Neuron (in vitro differentiated cells): ENCODE measurements around the gene FZD7.
A peak's percentile ranks its signal among the peaks of the same experiment; 100 is the strongest.

Experiments used
- H2AFZ ChIP-seq: one replicate; pipeline ENCODE4 v1.6.1; 2013; ENCODE audit warnings: low read depth, mild to moderate bottlenecking, inconsistent platforms, low read length, moderate library complexity
- H3K27me3 ChIP-seq: one replicate; pipeline ENCODE4 v1.6.1; 2013; ENCODE audit warnings: low read length; ENCODE audit not compliant: insufficient read depth
- H3K36me3 ChIP-seq: one replicate; pipeline ENCODE4 v1.6.1; 2013; ENCODE audit warnings: low read length; ENCODE audit not compliant: insufficient read depth
- H3K4me1 ChIP-seq: one replicate; pipeline ENCODE4 v1.6.1; 2013; ENCODE audit warnings: low read length; ENCODE audit not compliant: insufficient read depth
- H3K4me3 ChIP-seq: 2 replicates; pipeline ENCODE4 v1.5.1; 2013; ENCODE audit warnings: mild to moderate bottlenecking, low read length, moderate library complexity
- H3K9me3 ChIP-seq: one replicate; pipeline ENCODE4 v1.6.1; 2013; ENCODE audit warnings: low read length

The FZD7 gene

DNA sequence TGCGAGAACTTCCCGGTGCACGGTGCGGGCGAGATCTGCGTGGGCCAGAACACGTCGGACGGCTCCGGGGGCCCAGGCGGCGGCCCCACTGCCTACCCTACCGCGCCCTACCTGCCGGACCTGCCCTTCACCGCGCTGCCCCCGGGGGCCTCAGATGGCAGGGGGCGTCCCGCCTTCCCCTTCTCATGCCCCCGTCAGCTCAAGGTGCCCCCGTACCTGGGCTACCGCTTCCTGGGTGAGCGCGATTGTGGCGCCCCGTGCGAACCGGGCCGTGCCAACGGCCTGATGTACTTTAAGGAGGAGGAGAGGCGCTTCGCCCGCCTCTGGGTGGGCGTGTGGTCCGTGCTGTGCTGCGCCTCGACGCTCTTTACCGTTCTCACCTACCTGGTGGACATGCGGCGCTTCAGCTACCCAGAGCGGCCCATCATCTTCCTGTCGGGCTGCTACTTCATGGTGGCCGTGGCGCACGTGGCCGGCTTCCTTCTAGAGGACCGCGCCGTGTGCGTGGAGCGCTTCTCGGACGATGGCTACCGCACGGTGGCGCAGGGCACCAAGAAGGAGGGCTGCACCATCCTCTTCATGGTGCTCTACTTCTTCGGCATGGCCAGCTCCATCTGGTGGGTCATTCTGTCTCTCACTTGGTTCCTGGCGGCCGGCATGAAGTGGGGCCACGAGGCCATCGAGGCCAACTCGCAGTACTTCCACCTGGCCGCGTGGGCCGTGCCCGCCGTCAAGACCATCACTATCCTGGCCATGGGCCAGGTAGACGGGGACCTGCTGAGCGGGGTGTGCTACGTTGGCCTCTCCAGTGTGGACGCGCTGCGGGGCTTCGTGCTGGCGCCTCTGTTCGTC, 1.7 kb downstream of the FZD7 start:
- peaks cover 2% of the 10 kb centered on the region for H3K9me3 ChIP-seq
- H3K4me1 ChIP-seq: peaks cover 48% of the 10 kb centered on the region
- H3K27me3 ChIP-seq: no peaks in the 10 kb centered on the region
- peak overlapping the region; percentile 91 for H3K4me3 ChIP-seq
- H3K36me3 ChIP-seq: peaks cover 22% of the 10 kb centered on the region
- no peak overlapping the region for H2AFZ ChIP-seq

GRCh38 chr2:202035941-202036372, 2.3 kb downstream of the FZD7 start:
- Histone ChIP-seq H3K4me3 (peak overlapping the region; percentile 91), H3K9me3 (peaks cover 2% of the 10 kb centered on the region), H2AFZ (no peak overlapping the region), H3K36me3 (peaks cover 22% of the 10 kb centered on the region), H3K4me1 (peaks cover 43% of the 10 kb centered on the region), H3K27me3 (no peaks in the 10 kb centered on the region)

- Histone ChIP-seq H3K4me3 (peak overlapping the region; percentile 91), H3K27me3 (no peaks in the 10 kb centered on the region), H2AFZ (no peak overlapping the region), H3K36me3 (peaks cover 22% of the 10 kb centered on the region), H3K9me3 (peaks cover 2% of the 10 kb centered on the region), H3K4me1 (peaks cover 36% of the 10 kb centered on the region)
Observed at GRCh38 chr2:202036601-202037037, 3.0 kb downstream of the FZD7 start.

GRCh38 chr2:202037086-202037485, 3.4 kb downstream of the FZD7 start:
- Histone ChIP-seq H3K9me3 (peaks cover 2% of the 10 kb centered on the region), H3K36me3 (peaks cover 22% of the 10 kb centered on the region), H3K4me1 (peaks cover 33% of the 10 kb centered on the region), H2AFZ (no peak overlapping the region), H3K4me3 (peak overlapping the region; percentile 91), H3K27me3 (no peaks in the 10 kb centered on the region)

DNA sequence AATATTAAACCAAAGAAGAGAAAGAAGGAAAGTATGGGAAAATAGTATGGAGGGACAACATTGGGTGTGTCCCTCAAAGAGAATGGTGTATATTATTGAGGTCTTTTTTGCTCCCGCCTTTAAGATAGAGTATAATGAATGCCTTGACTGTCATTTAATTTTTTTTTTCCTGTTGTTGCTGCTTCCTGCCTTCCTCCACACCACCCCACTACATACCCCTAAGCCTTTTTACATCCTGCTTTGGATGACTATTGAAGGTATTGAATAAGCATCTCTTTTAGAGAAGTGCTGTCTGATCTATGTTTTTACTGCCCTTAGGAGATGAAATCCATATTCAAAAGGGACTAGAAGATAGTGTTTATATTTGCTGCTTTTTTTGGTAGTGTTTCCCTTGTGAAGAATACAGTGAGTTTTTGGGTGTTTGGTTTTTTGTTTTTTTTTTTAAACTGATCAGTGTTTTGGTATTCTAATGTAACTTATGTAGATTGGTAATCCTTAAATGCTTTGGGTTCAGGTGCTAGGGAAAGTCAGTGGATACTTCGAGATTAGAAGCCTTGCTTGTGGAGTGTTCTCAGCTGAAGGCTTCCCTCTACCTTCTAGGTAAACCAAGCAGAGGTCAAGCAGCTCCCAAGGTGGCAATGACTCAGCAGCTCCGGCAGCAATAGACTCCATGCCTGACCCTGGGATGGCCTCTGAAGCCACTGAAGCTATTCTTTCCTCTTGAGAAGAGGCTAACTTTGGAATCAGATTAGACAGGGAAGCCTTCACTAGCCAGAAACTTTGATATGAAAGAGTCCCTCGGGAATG, 5.0 kb downstream of the FZD7 start:
- H3K9me3 ChIP-seq: peaks cover 2% of the 10 kb centered on the region
- peaks cover 33% of the 10 kb centered on the region for H3K4me1 ChIP-seq
- H3K36me3 ChIP-seq: peaks cover 22% of the 10 kb centered on the region
- H3K4me3 ChIP-seq: peak overlapping the region; percentile 91
- H3K27me3 ChIP-seq: no peaks in the 10 kb centered on the region
- H2AFZ ChIP-seq: no peak overlapping the region

- H3K27me3 ChIP-seq: no peaks in the 10 kb centered on the region
- peaks cover 38% of the 10 kb centered on the region for H3K4me1 ChIP-seq
- no peak overlapping the region for H2AFZ ChIP-seq
- H3K4me3 ChIP-seq: peak overlapping the region; percentile 91
- peaks cover 22% of the 10 kb centered on the region for H3K36me3 ChIP-seq
- peaks cover 2% of the 10 kb centered on the region for H3K9me3 ChIP-seq
Observed at GRCh38 chr2:202039278-202040078, 5.8 kb downstream of the FZD7 start.

GRCh38 chr2:202040079-202040844, 6.6 kb downstream of the FZD7 start:
- Histone ChIP-seq H2AFZ (no peak overlapping the region), H3K4me3 (no peak overlapping the region), H3K4me1 (peaks cover 44% of the 10 kb centered on the region), H3K9me3 (peaks cover 2% of the 10 kb centered on the region), H3K36me3 (peaks cover 19% of the 10 kb centered on the region), H3K27me3 (no peaks in the 10 kb centered on the region)

DNA sequence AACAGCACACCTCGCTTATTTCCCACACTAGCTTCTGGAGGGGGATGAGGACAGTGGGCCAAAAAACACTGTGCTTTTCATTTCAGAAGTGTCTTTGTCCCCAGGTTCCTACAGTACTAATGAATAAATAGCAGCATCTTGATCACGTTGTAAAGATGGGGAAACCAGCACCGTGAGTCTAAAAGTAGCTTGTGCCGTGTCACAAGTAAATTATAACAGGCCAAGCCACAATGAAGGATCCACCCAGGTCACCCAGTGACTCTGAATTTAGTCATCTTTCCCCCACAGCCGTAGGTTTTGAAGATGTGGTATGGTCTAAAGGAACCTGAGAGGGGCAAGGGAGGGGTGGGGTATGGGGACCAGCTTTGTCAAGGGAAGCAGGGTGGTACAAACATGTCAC, 8.8 kb downstream of the FZD7 start:
- Histone ChIP-seq H3K27me3 (no peaks in the 10 kb centered on the region), H3K9me3 (peaks cover 2% of the 10 kb centered on the region), H2AFZ (no peak overlapping the region), H3K36me3 (peaks cover 10% of the 10 kb centered on the region), H3K4me3 (no peak overlapping the region), H3K4me1 (peaks cover 36% of the 10 kb centered on the region)

- Histone ChIP-seq H3K9me3 (peaks cover 2% of the 10 kb centered on the region), H2AFZ (no peak overlapping the region)
Observed at GRCh38 chr2:202043475-202043874, 9.8 kb downstream of the FZD7 start.

GRCh38 chr2:202044777-202045176, 11.1 kb downstream of the FZD7 start:
- Histone ChIP-seq H3K4me3 (no peak overlapping the region), H3K36me3 (no peaks in the 10 kb centered on the region), H3K4me1 (peaks cover 17% of the 10 kb centered on the region), H3K27me3 (no peaks in the 10 kb centered on the region), H2AFZ (no peak overlapping the region), H3K9me3 (no peaks in the 10 kb centered on the region)

More at GRCh38 chr2:202043475-202043874, 9.8 kb downstream of the FZD7 start:
- peaks cover 7% of the 10 kb centered on the region for H3K36me3 ChIP-seq
- peaks cover 30% of the 10 kb centered on the region for H3K4me1 ChIP-seq
- H3K27me3 ChIP-seq: no peaks in the 10 kb centered on the region
- H3K4me3 ChIP-seq: no peak overlapping the region

DNA sequence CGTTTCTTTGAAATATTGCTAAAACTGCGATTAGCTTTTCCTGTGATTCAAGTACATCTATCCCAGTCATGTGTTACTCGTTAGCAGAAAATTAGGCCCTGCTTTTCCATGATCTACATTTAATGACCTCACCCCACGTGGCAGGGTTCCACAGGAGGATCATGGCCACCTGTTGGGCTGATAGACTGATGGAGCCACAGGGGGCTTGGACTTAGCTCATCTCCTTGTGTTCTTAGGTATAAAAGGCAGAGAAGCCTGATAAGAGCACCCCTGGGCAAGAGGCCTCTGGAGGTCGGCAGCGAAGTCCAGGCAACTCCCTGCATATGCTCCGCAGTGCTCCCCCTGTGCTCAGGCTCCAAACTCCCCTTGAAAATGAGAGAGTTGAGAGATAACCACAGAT, 12.9 kb downstream of the FZD7 start:
- Histone ChIP-seq H3K4me3 (no peak overlapping the region), H3K9me3 (no peaks in the 10 kb centered on the region), H3K36me3 (no peaks in the 10 kb centered on the region), H3K4me1 (peaks cover 17% of the 10 kb centered on the region), H3K27me3 (no peaks in the 10 kb centered on the region), H2AFZ (no peak overlapping the region)

DNA sequence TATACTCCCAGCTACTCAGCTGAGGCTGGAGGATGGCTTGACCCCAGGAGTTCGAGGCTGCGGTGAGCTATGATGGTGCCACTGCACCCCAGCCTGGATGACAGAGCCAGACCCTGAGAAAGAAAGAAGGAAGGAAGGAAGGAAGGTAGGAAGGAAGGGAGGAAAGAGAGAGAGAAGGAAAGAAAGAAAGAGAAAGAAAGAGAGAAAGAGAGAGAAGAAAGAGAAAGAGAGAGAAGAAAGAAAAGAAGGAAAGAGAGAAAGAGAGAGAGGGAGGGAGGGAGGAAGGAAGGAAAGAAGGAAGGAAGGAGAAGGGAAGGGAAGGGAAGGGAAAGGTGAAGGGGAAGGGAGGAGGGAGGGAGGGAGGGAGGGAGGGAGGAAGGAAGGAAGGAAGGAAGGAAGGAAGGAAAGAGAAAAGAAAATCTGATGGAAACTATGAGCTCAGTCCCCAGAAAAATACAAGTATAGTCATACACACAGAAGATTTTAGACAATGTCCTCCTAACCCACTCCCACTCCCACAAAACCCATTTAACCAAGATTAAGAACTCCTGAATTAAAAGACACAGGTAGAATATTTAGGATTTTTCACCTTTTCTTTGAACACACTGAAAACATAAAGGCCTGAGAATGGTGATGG, 15.6 kb downstream of the FZD7 start:
- Histone ChIP-seq H3K9me3 (no peaks in the 10 kb centered on the region), H3K4me1 (peaks cover 15% of the 10 kb centered on the region), H2AFZ (no peak overlapping the region)

More for the DNA sequence above, 15.6 kb downstream of the FZD7 start:
- Histone ChIP-seq H3K4me3 (no peak overlapping the region), H3K36me3 (no peaks in the 10 kb centered on the region), H3K27me3 (no peaks in the 10 kb centered on the region)
